G401.6 (cell line): ENCODE measurements around the gene SLC1A7.

Experiments
- FAIRE-seq: peaks from 2 replicates; lab custom pipeline; 2012; peaks lifted over from hg19 to GRCh38; lab: Jason Lieb, UNC

Gene SLC1A7

DNA sequence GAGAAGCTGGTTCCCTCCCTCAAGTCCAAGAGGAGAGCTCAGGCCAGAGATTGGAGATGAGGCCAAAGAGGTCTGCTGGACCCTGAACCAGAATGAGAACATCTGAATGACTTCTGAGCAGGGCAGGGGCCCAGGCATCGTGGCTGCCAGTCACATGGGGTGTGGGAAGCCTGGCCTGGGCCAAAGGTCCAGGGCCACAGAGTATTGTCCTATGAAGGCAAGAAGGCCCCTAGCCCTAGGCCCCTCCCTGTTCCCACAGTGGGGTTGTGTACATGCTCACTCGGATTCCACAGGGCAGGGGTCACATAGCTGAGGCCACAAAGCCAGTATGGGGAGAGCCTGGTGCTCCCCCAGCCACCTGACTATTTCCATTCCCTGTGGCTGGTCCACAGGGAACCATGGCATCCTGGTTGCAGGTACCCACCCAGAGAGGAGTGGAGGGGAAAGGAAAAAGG is 18.5 kb upstream of the SLC1A7 start:
- no peak for FAIRE-seq

DNA sequence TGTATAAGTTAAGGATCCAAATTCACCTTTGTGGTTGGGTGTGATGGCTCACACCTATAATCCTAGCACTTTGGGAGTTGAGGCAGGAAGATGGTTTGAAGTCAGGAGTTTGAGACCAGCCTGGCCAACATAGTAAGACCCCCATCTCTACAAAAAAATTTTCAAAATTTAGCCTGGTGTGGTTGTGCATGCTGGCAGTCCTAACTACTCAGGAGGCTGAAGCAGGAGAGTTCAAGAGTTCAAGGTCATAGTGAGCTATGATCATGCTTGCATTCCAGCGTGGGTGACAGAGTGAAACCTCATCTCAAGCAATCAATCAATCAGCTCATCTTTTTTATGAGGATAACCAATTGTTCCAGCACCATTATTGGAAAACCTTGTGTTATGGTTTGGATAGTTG is 16.5 kb upstream of the SLC1A7 start:
- FAIRE-seq: no peak

DNA sequence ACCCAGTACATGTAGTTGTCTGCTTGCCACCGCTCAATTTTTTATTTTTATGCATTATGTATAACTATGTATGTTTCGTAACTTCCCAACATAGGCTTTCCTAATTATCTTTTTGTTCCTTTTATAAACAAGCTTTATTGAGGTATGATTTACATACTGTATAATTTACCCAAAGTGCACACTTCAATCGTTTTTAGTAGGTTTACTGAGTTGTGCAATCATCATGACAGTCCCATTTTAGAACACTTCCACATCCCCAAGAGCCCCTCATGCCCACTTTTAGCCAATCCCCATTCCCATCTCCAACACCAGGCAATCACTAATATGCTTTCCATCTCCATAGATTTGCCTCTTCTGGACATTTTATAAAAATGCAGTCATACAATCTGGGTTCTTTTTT is 14.3 kb upstream of the SLC1A7 start:
- FAIRE-seq: no peak

DNA sequence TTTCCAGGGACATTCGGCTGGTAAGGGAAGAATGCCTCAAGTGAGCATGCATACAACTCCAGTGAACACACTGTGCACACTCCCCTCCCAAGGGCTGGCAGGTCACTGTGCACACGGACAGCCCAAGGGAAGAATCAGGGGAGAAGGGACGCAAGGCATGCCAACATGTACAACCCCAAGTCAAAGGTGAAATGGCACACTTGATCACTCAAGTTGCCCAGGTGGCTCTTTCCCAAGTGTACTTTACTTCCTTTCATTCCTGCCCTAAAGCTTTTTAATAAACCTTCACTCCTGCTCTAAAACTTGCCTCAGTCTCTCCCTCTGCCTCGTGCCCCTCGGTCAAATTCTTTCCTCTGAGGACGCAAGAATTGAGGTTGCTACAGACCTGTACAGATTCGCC is 13.5 kb upstream of the SLC1A7 start:
- no peak for FAIRE-seq

DNA sequence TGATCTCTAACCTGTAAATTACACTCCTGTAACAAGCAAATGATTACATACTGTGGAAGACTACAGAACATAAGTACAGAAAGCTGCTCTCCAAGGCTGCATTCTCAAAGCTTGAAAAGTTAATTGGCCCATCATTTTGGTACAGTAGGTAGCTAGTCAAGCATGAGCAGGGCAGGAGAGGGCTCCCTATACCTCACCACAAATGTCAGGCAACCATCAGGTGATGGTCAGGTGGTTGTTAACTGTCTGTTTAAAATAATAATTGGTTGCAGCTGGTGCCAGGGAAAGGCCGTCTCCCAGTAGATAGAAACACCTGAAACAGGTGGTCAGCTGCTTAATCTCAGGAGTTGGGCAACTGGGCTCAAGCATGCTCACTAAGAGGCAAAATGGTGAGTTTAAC is 13.1 kb upstream of the SLC1A7 start:
- no peak for FAIRE-seq

DNA sequence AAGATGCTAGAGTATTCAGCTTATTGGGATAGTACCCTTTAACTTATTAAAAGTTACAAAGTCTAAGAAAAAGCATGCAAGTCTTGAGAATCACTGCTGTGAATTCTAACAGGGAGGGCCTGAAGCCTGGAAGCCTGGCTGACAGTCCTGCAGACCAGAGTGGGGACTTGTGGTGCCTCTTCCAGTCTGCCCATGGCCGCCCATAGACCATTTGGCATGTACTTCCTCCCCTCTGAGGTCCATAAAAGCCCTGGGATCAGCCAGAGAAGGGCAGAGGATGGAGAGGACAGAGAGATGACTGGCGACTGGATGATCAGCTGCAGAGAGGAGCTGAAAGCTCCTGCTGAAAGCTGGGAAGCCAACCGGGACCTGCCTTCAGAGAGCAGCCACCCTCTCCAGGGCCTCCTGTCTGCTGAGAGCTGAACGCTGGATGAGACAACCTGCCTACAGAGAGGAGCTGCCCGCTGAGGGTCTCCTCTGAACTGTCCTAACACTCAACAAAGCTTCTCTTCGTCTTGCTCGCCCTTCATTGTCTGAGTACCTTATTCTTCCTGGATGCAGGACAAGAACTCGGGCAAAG is 12.5 kb upstream of the SLC1A7 start:
- FAIRE-seq: no peak

DNA sequence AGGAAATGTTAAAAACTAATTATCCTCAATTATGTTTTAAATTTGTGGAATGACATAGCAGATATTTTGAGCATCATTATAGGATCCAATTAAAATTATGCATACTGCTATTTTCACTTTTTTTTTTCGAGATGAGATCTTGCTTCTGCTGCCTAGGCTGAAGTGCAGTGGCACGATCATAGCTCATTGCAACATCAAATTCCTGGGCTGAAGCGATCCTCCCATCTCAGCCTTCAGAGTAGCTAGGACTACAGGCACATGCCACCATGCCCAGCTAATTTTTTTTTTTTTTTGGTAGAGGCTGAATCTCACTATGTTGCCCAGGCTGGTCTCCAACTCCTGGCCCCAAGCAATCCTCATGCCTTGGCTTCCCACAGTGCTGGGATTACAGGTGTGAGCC is 11.3 kb upstream of the SLC1A7 start:
- no peak for FAIRE-seq

DNA sequence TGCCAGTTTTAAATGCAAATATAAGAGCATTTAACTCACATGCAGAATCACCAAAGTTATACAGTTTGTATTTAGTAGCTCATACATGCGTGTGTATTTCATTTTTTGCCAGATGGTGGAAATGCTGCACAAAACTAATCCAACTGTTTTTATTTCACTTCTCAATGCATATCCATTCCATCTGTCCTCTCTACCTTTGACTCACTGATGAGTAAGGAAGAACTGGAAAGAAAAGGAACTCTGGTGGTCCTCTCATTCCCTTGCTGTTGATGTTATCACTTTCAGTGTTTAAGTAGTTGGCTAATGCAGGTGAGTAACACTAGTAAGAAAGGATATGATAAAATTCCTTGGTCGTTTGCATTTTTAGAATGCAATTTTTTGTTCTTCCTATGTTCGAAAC is 5.7 kb upstream of the SLC1A7 start:
- no peak for FAIRE-seq

DNA sequence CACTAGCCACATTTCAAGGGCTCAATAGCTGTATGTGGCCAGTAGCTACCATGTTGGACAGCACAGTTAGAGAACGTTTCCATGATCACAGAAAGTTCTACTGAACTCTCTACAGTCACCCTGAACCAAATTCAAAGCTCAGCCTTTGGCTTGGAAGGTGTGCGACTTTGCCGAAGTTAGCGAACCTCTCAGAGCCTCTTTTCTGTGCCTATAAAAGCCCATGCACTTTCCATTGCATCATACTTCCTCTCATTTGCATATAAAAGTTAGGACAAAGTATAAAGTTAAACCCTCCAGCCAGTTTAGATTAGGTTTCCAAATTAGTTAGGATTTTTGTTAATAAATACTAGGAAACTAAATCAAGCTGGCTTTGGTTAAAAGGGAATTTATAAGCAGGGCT is 4.7 kb upstream of the SLC1A7 start:
- no peak for FAIRE-seq

DNA sequence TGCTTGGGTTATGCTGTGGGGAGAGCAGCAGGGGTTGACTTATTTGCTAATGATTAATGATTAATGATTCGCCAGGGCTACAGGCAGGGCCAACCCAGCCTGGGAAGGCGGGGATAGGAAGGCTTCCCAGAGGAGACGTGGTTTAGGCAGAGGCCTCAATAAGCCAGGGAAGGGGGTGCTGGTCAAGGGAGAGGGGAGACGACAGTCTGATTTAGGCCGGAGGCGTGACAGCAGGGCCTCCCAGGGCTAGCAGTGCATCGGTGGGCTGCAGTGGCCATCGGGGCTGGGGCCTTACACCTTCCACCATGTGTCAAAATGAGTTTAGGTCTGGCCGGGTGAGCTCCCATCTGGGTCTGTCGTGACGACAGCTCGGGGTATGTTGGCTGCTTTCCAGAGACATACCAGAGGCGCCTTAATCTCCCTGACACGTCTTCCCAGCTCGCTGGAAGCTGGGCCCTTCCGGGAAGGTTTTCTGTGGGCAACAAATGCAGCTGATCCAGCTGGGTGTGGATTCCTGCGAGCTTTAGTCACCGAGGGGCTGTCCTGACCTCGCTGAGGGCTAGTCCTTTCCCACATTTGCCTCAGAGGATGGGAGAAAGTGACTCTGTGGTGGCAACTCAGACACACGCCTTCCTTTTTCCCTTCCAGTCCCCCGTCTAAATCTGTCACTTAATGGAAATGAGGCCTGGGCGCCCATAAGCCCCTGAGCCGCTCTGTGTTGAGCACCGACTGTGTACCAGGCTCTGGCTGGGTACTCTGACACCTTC is 3.7 kb upstream of the SLC1A7 start:
- FAIRE-seq: no peak

DNA sequence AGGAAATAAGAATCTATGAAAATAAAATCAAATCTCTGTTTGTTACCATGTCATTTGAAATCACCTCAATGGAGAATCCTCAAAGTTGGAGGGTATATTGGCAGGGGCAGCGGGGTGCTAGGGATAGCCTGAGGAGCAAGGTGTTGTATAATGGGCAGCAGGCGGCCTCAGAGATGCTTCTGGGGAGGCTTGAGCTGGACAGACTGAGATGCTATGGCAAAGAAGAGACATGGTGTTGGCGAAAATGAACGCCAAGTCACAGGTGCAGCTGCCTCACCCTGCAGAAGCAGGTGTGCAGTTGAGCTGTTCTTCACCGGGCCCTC is 3.1 kb upstream of the SLC1A7 start:
- no peak for FAIRE-seq

DNA sequence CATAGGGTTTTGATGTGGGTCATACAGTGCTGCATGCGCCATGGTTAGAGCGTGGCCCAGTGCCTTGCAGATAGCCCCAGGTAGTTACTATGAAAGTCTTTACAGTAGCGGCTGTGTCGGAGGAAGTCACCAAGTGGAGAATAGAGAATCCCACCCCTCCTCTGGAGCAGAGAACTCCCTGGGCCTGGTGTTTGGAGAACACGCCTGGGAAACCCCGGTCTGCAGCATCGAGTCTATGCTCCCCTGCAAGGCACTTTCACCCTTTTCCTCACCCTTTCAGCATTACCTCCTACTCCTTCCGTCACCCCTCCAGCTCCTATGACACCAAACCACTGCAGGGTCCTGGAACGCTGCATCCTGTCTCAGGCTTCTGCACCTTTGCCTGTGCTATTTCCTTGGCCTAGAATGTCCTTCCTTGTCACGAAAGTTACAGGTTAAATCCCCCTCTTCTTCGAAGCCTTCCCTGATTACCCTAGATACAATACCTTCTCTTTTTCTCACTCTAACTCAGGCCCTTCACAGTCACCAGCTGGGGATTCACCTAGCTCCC is 2.7 kb upstream of the SLC1A7 start:
- no peak for FAIRE-seq

DNA sequence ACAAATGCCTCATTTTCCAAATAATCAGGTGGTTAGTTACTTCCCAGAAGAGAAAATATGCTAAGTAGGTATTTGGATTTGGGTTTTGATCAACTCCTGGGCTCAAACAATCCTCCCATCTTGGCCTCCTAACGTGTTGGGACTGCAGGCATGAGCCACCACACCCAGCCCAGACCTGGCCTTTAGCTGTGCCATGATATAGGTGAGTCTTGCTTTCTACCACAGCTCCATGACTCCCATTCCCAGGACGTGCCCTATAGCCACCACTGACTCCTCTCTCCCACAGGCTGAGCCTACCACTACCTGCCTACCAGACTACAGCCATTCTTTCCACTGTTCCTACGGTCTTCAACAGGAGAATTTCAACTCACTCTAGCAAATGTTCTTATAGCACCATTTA is 1.8 kb upstream of the SLC1A7 start:
- FAIRE-seq: no peak

DNA sequence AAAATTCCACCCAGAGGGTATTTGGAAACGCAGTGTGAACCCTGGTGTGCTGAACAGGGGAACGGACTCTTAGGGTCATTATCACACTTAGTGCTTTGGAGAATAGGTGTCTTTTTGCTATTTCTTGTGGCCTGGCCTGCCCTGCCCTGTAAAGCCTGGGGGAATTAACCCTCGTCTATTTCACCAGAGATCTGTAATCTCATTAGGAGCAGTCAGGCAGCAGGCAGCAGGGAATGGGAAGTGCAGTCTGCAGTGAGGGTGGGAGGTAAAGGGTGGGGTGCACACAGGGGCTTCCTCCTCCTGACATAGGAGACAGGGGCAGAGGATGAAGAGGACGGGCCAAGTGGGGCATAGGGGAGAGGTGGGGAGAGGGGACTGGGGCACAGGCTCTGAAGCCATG is 1.1 kb upstream of the SLC1A7 start:
- FAIRE-seq: no peak

DNA sequence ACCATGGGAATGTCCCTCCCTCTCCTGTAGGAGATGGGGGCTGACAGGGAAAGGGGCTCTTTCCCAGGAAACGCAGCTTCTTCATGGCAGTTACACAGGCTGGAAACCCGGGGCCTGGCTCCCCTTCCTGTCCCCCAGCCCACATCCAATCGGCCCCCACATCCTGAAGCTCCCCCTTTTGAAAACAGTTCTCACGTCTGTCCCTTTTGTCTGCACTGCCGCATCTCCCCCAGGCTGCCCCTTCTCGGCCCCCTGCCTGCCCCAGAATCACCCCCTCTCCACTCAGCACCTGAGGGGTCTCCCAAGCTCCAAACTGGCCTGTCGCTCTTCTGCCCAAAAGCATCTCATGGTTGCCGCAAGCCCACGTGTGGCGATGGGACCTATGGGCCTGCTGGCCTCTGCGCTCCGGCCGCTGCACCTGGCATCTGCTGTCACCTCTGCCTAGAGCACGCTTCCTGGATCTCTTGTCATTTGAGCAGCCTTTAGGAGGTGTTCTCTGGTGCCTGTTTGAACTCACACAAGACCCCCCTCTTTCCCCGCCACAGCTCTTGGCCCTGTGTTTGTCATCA is 867 bp downstream of the SLC1A7 start:
- no peak for FAIRE-seq

DNA sequence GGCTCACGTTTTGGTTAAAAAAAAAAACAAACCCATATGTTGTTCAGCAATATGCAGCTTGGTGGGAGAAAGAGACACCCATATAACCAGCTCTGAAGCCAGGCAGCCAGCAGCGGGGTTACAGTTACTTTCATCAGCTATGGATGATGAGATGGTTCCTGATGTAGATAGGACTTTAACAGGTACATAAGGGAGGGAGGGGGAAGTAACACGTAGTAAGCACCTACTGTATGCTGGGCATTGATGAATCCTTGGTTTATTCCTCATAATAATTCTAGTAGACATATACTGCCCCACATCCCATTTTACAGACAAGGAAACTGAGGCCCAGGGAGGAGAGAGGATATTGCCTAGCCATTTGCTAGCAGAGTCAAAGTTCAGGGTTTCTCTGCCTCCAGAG is 2.0 kb downstream of the SLC1A7 start:
- FAIRE-seq: no peak

DNA sequence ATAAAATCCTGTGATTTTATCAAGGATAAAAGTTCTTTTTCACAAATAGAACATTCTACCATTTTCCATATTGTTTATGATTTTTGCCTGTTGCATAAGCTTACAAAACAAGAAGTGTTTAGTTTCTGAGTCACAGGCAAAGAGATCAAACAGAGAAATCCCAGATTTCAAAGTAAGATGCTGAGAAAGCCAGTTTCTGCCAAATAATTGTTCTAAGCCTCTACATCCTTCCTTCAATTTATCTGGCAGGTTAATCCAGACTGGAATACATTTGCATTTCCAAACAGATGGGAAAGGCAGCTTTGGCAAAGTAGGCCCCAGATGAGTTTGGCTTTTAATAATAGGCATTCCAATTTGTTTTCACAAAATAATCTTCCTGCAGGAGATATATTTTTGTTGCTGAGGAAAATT is 2.5 kb downstream of the SLC1A7 start:
- no peak for FAIRE-seq

DNA sequence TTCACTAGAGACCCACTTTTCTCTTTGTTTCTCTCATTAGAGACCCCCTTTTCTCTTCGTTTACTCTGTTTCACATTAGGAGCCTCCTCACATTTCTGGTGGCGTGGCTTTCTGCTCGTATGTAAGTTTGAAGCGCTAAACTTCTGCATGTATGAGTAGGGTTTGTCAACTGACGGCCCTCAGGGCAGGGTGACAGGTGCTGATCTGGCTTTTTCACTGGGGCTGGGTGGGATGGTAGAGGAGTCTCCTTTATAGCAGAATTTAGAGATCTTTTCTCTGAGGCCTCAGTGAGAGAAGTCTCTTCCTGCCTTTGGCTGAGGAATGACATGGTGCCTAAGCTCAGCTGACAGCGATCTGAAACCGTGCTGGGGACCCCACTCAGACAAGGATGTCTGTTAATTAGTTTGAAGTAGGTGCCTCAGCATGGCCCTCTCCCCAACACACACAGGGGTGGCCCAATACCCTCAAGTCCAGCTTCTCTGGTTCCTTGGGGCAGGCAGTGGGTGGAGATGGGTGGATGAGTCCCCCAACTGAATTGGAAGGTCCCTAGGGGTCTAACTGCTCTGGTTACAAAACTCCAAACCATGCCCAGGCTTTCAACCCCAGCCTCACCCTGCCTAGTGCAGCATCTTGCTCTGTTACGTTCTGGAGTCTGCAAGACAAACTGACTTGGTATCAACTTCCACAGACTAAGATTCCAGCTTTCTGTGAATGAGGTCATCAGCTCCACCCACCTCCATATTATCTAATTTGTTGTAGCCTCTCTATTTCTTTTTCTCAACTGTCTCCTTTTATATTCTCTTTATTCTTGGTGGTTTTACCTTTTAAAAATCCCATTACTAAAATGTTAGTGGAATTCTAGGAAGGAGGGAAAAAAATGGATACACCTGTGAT is 3.2 kb downstream of the SLC1A7 start:
- no peak for FAIRE-seq

DNA sequence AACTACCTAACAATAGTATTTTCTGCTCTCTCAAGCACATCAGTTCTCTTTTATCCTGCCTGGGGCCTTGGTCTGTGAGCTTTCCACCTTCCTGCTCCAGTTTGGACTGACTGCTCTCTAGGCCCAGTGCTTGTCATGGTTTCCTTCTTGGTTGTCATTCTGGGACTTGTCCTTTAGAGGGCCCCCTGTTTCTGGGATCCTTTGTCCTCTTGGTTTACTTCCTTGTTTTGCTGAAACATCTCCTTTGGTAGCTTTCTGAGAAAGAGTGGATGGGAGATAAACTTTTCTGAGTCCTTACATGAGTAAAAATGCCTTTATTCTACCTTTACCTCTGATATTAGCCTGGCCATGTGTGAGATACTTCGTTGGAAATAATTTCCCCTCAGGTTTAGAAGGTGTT is 4.7 kb downstream of the SLC1A7 start:
- no peak for FAIRE-seq

DNA sequence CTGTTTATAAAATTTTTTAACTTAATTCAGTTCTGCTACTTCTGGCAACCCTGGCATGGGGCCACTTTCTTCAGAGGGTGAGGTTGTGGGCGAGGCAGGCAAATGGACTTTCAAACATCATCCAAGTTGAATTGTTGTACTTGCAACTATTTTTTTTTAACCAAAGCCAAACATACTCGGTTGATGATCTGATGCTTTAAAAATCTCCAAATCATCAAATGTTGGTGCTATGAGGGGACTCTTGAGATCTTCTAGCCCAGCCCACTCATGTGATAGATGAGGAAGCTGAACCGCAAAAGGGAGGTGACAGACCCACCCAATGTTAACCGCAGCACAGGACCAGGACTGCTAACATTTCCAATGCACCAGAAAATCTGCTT is 6.7 kb downstream of the SLC1A7 start:
- FAIRE-seq: no peak

DNA sequence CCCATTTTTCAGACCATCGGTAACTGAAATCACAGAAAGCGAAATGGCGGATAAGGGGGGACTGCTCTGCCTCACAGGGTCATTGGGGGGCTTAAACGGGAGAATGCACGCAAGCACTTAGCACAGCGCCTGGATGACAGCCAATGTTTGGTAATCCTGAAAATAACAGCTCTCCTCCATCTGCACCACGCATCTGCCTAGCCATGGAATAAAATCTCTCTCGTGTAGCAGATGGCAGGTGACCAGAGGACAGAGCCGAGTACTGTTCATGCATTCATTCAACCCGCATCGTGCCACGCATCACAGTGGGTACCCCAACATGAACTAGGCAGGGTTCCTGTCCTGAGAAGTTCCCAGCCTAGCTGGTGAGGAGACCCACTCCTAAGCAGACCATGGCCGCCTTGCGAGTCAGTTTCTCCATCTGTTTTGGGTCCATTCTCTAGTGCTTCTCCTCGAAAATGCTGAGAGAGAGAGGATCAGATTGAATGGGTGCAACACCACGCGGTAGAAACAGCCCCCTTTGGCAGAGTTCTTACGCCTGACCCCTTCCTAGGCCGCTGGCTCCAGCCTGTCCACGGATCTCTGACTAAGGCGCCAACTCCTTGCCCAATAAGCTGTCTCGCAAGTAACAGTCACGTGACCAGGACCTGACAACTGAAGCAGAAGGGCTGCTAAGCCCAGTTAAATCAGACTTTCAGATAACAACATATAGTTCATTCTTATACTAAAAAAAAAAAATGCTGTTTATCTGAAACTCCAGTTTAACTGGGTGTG is 7.3 kb downstream of the SLC1A7 start:
- no peak for FAIRE-seq

DNA sequence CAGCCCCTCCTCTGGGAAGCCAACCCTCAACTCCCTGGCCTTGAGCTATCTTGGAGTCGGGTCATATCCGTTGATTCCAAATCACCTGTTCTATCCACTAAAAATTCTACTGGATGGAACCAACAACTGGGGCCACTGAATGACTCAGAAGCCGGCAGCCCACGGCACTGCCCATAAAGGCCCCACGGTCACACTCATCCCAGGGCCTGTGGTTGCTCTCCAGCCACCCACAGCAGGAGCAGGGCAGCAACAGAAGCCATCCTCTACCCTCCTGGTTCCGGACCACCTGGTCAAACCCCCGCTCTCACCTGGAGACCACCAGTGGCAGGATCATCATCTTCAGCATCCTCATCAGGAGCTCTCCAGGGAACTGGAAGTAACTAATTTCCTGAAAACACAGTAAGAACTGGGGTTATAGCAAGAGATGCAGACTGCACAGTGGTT is 8.4 kb downstream of the SLC1A7 start:
- FAIRE-seq: no peak
